Measurements from ENCODE around the gene NEGR1.

- TF ChIP-seq CTCF (IDR thresholded peaks at IDR 0.05 in 8 of 11, conservative IDR thresholded peaks at IDR 0.05 in 3 of 11) (no peak), POLR2AphosphoS5 (IDR thresholded peaks at IDR 0.05) (no peak), POLR2A (IDR thresholded peaks at IDR 0.05) (no peak)
Observed at GRCh38 chr1:71557138-71557537, 725.2 kb downstream of the NEGR1 start.
